BJ (cell line): Measurements from ENCODE around the gene CPEB2. TPM values are rescaled to one million over a fixed set of nuclear protein-coding genes. Genes with fewer than 3 reads are reported as not detected.

Source experiments
- CTCF ChIA-PET: fragments of 350-600 bp; formaldehyde crosslinking; extraction: SDS; loops from one replicate; lab custom pipeline; 2021; ENCODE audit warnings: antibody characterized with exemption, inconsistent platforms; lab: Yijun Ruan, JAX
- POLR2A ChIA-PET: fragments of 300-600 bp; sonication (Branson Sonifier 250); formaldehyde crosslinking; extraction: SDS; loops from one replicate; lab custom pipeline; 2021; ENCODE audit warnings: antibody characterized with exemption; lab: Charles Lee
- DNase-seq: peaks from one replicate; pipeline ENCODE4 v3.0.0-alpha.2; 2011; ENCODE audit warnings: low read depth
- H3K27me3 ChIP-seq: 2 replicates; pipeline ENCODE4 v1.6.0; 2011; ENCODE audit warnings: low read length; ENCODE audit not compliant: control insufficient read depth, insufficient read depth
- H3K36me3 ChIP-seq: 2 replicates; pipeline ENCODE4 v1.5.1; 2011; ENCODE audit warnings: low read length; ENCODE audit not compliant: control insufficient read depth, insufficient read depth
- H3K4me3 ChIP-seq: 2 replicates; pipeline ENCODE4 v1.5.1; 2011; ENCODE audit warnings: low read depth, mild to moderate bottlenecking, control low read depth, low read length
- polyA plus RNA-seq: library from polyadenylated mRNA; depleted of rRNA; stranded (reverse); fragments of >200 nt; gene quantifications from 2 replicates; pipeline ENCODE4 v1.2.3, GENCODE V29; 2011
- TF ChIP-seq, protein P1 (sequence below): IDR thresholded peaks from 2 replicates; pipeline ENCODE4 v1.5.1; 2011; ENCODE audit warnings: low read depth, mild to moderate bottlenecking, control low read depth, inconsistent platforms, low read length, moderate library complexity; ENCODE audit not compliant: insufficient read depth

CPEB2 gene
- polyA plus RNA-seq, 1 experiment = 2.8 TPM

DNA sequence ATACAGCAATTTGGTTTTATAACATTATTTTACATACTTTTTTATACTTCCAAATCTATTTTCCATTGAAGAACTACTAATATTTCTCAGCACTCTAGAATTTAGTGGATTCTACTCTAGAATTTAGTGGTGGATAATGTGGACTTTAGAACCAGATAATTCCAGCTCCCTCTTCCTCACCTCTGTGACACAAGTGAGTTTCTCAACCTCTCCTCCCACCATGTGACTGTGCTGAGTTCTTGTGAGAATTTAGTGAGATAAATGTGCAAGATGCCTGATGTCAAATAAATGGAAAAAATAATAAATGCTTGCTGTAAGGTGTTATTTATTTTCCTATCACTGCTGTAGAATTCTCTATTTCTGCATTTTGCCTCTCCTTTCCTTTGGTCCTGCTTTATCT lies 107.3 kb downstream of the CPEB2 start:
- POLR2A ChIA-PET = no interaction called here
- H3K4me3 ChIP-seq = no peak overlapping the region
- CTCF ChIA-PET = interaction anchor here (0.6 kb wide), 1 partner anchor 20 kb away, joined by 3 read pairs; no protein-coding TSS in a partner anchor
- no peak for DNase-seq
- TF ChIP-seq, protein P1, sequence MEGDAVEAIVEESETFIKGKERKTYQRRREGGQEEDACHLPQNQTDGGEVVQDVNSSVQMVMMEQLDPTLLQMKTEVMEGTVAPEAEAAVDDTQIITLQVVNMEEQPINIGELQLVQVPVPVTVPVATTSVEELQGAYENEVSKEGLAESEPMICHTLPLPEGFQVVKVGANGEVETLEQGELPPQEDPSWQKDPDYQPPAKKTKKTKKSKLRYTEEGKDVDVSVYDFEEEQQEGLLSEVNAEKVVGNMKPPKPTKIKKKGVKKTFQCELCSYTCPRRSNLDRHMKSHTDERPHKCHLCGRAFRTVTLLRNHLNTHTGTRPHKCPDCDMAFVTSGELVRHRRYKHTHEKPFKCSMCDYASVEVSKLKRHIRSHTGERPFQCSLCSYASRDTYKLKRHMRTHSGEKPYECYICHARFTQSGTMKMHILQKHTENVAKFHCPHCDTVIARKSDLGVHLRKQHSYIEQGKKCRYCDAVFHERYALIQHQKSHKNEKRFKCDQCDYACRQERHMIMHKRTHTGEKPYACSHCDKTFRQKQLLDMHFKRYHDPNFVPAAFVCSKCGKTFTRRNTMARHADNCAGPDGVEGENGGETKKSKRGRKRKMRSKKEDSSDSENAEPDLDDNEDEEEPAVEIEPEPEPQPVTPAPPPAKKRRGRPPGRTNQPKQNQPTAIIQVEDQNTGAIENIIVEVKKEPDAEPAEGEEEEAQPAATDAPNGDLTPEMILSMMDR = no peak
- H3K36me3 ChIP-seq = no peaks in the 10 kb centered on the region
- no peaks in the 10 kb centered on the region for H3K27me3 ChIP-seq

DNA sequence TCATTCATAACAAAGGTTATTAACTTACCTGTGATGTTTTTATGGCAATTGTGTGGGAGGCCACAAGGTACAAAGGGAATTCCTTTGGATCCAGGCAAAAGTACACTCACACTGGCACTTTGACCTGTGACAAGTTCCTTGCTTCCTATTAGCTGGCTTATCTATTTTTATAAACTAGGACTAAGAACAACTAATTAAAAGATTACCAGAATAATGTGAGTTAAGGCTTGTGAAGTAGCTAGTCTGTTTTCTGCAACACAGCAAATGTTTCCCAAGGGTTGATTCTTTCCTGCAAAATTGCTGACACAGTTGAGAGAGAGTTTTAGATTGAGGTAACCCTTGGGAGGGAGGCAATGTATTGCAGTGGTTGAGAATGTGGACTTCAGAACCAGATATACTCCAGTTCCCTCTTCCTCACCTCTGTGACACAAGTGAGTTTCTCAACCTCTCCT lies 107.9 kb downstream of the CPEB2 start:
- DNase-seq = no peak
- CTCF ChIA-PET = no interaction called here
- TF ChIP-seq, protein P1 = no peak
- H3K4me3 ChIP-seq = no peak overlapping the region
- POLR2A ChIA-PET = no interaction called here
- no peaks in the 10 kb centered on the region for H3K27me3 ChIP-seq
- H3K36me3 ChIP-seq = no peaks in the 10 kb centered on the region

DNA sequence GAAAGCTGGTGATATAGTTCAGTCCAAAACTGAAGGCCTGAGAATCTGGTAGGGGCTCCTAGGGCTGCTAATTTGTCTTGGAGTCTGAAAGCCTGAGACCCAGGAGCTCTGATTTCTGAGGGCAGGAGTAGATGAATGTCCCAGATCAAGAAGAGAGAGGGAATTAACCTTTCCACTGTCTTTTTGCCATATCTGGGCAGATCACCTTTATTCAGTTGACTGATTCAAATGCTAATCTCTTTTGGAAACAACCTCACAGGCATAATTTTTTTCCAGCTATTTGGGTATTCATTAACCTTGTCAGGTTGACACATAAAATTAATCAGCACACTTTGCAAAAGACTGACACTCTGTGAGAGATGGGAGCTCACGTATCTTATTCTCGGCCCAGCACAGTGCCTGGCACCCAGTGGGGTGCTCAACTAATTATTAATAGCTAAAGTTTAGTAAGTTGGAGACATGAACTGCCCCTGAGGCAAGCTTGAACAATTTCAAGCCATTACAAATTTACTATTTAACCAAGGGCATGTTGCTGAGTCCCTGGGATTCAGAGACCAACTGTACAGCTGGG lies 114.3 kb downstream of the CPEB2 start:
- no peak overlapping the region for H3K4me3 ChIP-seq
- POLR2A ChIA-PET = no interaction called here
- DNase-seq = no peak
- CTCF ChIA-PET = no interaction called here
- no peaks in the 10 kb centered on the region for H3K36me3 ChIP-seq
- TF ChIP-seq, protein P1 = no peak
- H3K27me3 ChIP-seq = no peaks in the 10 kb centered on the region

DNA sequence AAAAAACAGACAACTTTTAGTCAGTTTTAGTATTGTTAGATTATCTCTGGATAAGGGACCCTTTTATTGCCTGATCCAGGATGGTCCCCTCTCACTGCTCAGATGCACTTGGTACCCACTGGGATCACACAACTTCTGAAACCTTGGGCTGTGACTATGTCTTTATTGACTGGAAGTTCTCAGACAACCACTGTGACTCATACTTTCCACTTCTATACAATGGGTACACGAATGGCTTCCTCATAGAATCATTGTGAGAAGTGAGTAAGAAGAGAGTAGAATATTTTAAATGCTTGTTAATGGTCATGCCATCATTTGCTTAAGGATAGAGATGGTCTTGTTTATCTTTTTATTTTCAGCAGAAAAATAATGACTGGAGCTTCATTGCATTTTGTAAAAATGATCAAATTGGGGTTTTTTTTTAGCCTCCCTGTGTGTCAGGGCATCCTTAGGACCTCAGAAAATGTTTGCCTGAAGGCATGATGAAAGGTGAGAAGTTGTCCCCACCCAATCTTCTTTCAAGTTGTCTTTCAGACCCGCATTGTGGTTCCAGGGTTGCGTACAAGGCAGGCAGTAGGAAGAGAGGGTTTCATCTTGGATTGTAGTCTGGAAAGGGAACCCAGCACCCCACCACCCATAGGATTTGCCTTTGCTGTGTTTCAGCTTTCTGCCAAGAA lies 115.1 kb downstream of the CPEB2 start:
- no peak overlapping the region for H3K4me3 ChIP-seq
- H3K27me3 ChIP-seq = no peaks in the 10 kb centered on the region
- DNase-seq = no peak
- TF ChIP-seq, protein P1 = no peak
- ChIA-PET POLR2A (no interaction called here), CTCF (no interaction called here)
- H3K36me3 ChIP-seq = no peaks in the 10 kb centered on the region

DNA sequence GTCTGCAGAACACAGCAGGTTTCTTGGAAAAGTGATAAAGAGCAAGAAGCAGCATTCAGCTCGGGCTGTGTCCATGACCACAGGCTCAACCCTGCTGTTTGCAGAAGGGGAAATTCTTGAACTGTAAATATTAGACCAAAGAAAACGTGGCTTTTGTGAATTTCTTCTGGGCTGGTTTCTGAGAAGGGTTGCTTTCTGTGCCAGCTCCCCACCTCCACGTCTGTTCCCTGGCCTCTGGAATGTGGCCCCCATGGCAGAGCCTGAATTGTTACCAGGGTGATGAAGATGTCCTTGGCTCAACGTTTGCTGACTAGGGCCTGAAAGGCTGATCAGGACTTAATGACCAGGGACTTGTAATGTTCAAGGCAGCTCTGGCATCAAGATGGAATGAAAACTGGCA lies 116.0 kb downstream of the CPEB2 start:
- POLR2A ChIA-PET = no interaction called here
- no peak for DNase-seq
- CTCF ChIA-PET = no interaction called here
- TF ChIP-seq, protein P1 = no peak
- H3K36me3 ChIP-seq = no peaks in the 10 kb centered on the region
- no peak overlapping the region for H3K4me3 ChIP-seq
- H3K27me3 ChIP-seq = no peaks in the 10 kb centered on the region
